Panc1 (cell line): ENCODE measurements around the gene PLEKHG4B.

Experiments
- REST ChIP-seq, 2 experiments: IDR thresholded peaks; 2 replicates each; pipeline ENCODE4 v1.6.1; 2011 to 2012; ENCODE audit warnings: low read depth in 2 of 2, control low read depth in 1 of 2, low read length in 1 of 2, mild to moderate bottlenecking in 1 of 2, moderate library complexity in 1 of 2; ENCODE audit not compliant: insufficient read depth in 1 of 2
- TCF7L2 ChIP-seq: IDR thresholded peaks from 2 replicates; pipeline ENCODE4 v1.6.1; 2011; ENCODE audit warnings: mild to moderate bottlenecking, low read depth, low read length, inconsistent platforms
- TF ChIP-seq, protein P1 (sequence below): fragments of 450-650 bp; IDR thresholded peaks from 2 replicates; pipeline ENCODE4 v1.5.1; 2017; ENCODE audit warnings: mild to moderate bottlenecking

GRCh38 chr5:218457-219291 is 126.7 kb downstream of the PLEKHG4B start:
- TF ChIP-seq, protein P1, sequence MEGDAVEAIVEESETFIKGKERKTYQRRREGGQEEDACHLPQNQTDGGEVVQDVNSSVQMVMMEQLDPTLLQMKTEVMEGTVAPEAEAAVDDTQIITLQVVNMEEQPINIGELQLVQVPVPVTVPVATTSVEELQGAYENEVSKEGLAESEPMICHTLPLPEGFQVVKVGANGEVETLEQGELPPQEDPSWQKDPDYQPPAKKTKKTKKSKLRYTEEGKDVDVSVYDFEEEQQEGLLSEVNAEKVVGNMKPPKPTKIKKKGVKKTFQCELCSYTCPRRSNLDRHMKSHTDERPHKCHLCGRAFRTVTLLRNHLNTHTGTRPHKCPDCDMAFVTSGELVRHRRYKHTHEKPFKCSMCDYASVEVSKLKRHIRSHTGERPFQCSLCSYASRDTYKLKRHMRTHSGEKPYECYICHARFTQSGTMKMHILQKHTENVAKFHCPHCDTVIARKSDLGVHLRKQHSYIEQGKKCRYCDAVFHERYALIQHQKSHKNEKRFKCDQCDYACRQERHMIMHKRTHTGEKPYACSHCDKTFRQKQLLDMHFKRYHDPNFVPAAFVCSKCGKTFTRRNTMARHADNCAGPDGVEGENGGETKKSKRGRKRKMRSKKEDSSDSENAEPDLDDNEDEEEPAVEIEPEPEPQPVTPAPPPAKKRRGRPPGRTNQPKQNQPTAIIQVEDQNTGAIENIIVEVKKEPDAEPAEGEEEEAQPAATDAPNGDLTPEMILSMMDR, result no peak
- TF ChIP-seq REST (IDR thresholded peaks at IDR 0.05; ENCODE audit: insufficient read depth in 1 of 2, low read depth in 2 of 2, low read length in 1 of 2) (no peak), TCF7L2 (no peak)
